Liver (tissue), 9 donors: Measurements from ENCODE around the gene KRT9. TPM values are rescaled to one million over a fixed set of nuclear protein-coding genes. Genes with fewer than 3 reads are reported as not detected.
"Not testable (repeated sequence)": the region's sequence is repeated elsewhere in the genome, so short reads cannot be mapped to it uniquely, and the experiment has no call there.

Experiments
- DNase-seq: peaks from one replicate; pipeline ENCODE4 v3.0.0-alpha.2; 2017; ENCODE audit warnings: low spot score
- H3K27ac ChIP-seq, 2 donors: one replicate each; pipeline ENCODE4 v1.7.0; 2013; ENCODE audit warnings: inconsistent platforms in 2 of 2, low read length in 2 of 2, control low read depth in 1 of 2, low read depth in 1 of 2, mild to moderate bottlenecking in 1 of 2
- H3K27me3 ChIP-seq, 4 donors: one replicate each; pipeline versions ENCODE4 v1.6.1 to v1.7.0; 2013; ENCODE audit warnings: low read length in 3 of 4, inconsistent platforms in 1 of 4, mild to moderate bottlenecking in 1 of 4, moderate library complexity in 1 of 4; ENCODE audit not compliant: control insufficient read depth in 4 of 4, insufficient read depth in 4 of 4
- H3K36me3 ChIP-seq, 4 donors: one replicate each; pipeline versions ENCODE4 v1.6.1 to v1.7.0; 2013; ENCODE audit warnings: low read length in 3 of 4, mild to moderate bottlenecking in 3 of 4, low read depth in 1 of 4, moderate library complexity in 1 of 4; ENCODE audit not compliant: control insufficient read depth in 4 of 4, insufficient read depth in 3 of 4
- H3K4me1 ChIP-seq, 4 donors: one replicate each; pipeline versions ENCODE4 v1.6.1 to v1.7.0; 2013; ENCODE audit warnings: low read length in 3 of 4, mild to moderate bottlenecking in 3 of 4, moderate library complexity in 1 of 4; ENCODE audit not compliant: control insufficient read depth in 4 of 4, insufficient read depth in 4 of 4
- H3K4me3 ChIP-seq, 3 donors: one replicate each; pipeline versions ENCODE4 v1.6.1 to v1.7.0; 2013; ENCODE audit warnings: low read length in 3 of 3, control low read depth in 1 of 3, low read depth in 1 of 3, mild to moderate bottlenecking in 1 of 3
- H3K9ac ChIP-seq, 2 donors: one replicate each; pipeline ENCODE4 v1.7.0; 2013; ENCODE audit warnings: low read length in 2 of 2, mild to moderate bottlenecking in 2 of 2, moderate library complexity in 2 of 2, control low read depth in 1 of 2, low read depth in 1 of 2
- H3K9me3 ChIP-seq, 4 donors: one replicate each; pipeline versions ENCODE4 v1.6.1 to v1.7.0; 2013; ENCODE audit warnings: low read length in 3 of 4; ENCODE audit not compliant: control insufficient read depth in 4 of 4
- EGR1 ChIP-seq, 2 donors: IDR thresholded peaks; 2 replicates each; pipeline ENCODE4 v1.6.1; 2016 to 2018; ENCODE audit warnings: antibody characterized with exemption in 2 of 2, low read depth in 2 of 2
- FOXA1 ChIP-seq: IDR thresholded peaks from 2 replicates; pipeline ENCODE4 v1.6.1; 2016; ENCODE audit warnings: antibody characterized with exemption
- FOXA2 ChIP-seq: IDR thresholded peaks from 2 replicates; pipeline ENCODE4 v1.6.1; 2016; ENCODE audit warnings: antibody characterized with exemption
- GABPA ChIP-seq, 2 donors: IDR thresholded peaks in 1 of 2; conservative IDR thresholded peaks in 1 of 2; 2 replicates each; pipeline ENCODE4 v1.6.1; 2016; ENCODE audit warnings: antibody characterized with exemption in 2 of 2, mild to moderate bottlenecking in 1 of 2, moderate library complexity in 1 of 2
- HNF4A ChIP-seq, 2 donors: conservative IDR thresholded peaks; 2 replicates each; pipeline ENCODE4 v1.6.1; 2016; ENCODE audit warnings: antibody characterized with exemption in 2 of 2, mild to moderate bottlenecking in 2 of 2
- HNF4G ChIP-seq: IDR thresholded peaks from 2 replicates; pipeline ENCODE4 v1.6.1; 2016; ENCODE audit warnings: antibody characterized with exemption
- JUND ChIP-seq, 2 donors: IDR thresholded peaks; 2 replicates each; pipeline ENCODE4 v1.6.1; 2016; ENCODE audit warnings: antibody characterized with exemption in 2 of 2
- NR2F2 ChIP-seq: IDR thresholded peaks from 2 replicates; pipeline ENCODE4 v1.6.1; 2016; ENCODE audit warnings: antibody characterized with exemption
- RAD21 ChIP-seq, 2 donors: IDR thresholded peaks; 2 replicates each; pipeline ENCODE4 v1.6.1; 2016; ENCODE audit warnings: antibody characterized with exemption in 2 of 2, mild to moderate bottlenecking in 2 of 2
- RXRA ChIP-seq, 2 donors: IDR thresholded peaks; 2 replicates each; pipeline ENCODE4 v1.6.1; 2017 to 2018; ENCODE audit warnings: antibody characterized with exemption in 2 of 2, mild to moderate bottlenecking in 1 of 2
- SP1 ChIP-seq: IDR thresholded peaks from 2 replicates; pipeline ENCODE4 v1.6.1; 2018; ENCODE audit warnings: antibody characterized with exemption, mild to moderate bottlenecking
- TAF1 ChIP-seq: conservative IDR thresholded peaks from 2 replicates; pipeline ENCODE4 v1.6.1; 2016; ENCODE audit warnings: antibody characterized with exemption, mild to moderate bottlenecking
- YY1 ChIP-seq: IDR thresholded peaks from 2 replicates; pipeline ENCODE4 v1.6.1; 2016; ENCODE audit warnings: antibody characterized with exemption, mild to moderate bottlenecking
- WGBS: extraction: QIAGEN DNeasy Blood & Tissue Kit; methylation state at CpG from one replicate; pipeline ENCODE4 v1.1.7; 2013; 5-methylcytosine and 5-hydroxymethylcytosine counted together
- polyA plus RNA-seq, 2 donors: library from polyadenylated mRNA; stranded (reverse) in 1 of 2; unstranded in 1 of 2; fragments of 200-250 nt in 1 of 2; fragments of >200 nt in 1 of 2; fragmentation: Nextera tagmentation in 1 of 2; extraction: Ambion mirVana in 1 of 2; gene quantifications; one replicate each; pipeline versions ENCODE4 v1.2.1 to v1.2.3, GENCODE V29; 2013 to 2015
- total RNA-seq, 2 donors: library from RNA; depleted of rRNA; stranded (reverse); fragments of >200 nt; gene quantifications; one replicate each; pipeline ENCODE4 v1.2.3, GENCODE V29; 2014
- TF ChIP-seq, protein P1 (sequence below): IDR thresholded peaks from 2 replicates; pipeline ENCODE4 v1.6.1; 2016; ENCODE audit warnings: antibody characterized with exemption, mild to moderate bottlenecking
- TF ChIP-seq, protein P2 (sequence below): IDR thresholded peaks from 2 replicates; pipeline ENCODE4 v1.6.1; 2016; ENCODE audit warnings: antibody characterized with exemption
- TF ChIP-seq, protein P3 (sequence below): fragments of 150-350 bp; IDR thresholded peaks from 2 replicates; pipeline ENCODE4 v1.5.1; 2017; ENCODE audit warnings: improper control_type of control experiment, low read depth, low read length; ENCODE audit not compliant: missing input control
- TF ChIP-seq, protein P4 (sequence below): IDR thresholded peaks from 2 replicates; pipeline ENCODE4 v1.6.1; 2016; ENCODE audit warnings: antibody characterized with exemption
- TF ChIP-seq, protein P5 (sequence below): IDR thresholded peaks from 2 replicates; pipeline ENCODE4 v1.6.1; 2016; ENCODE audit warnings: antibody characterized with exemption
- donor health status: healthy.
- donor health status: healthy.
- donor health status: healthy.
- donor health status: healthy.
- donor health status: healthy.

The KRT9 gene
- total and polyA plus RNA-seq, 4 donors: not detected

DNA sequence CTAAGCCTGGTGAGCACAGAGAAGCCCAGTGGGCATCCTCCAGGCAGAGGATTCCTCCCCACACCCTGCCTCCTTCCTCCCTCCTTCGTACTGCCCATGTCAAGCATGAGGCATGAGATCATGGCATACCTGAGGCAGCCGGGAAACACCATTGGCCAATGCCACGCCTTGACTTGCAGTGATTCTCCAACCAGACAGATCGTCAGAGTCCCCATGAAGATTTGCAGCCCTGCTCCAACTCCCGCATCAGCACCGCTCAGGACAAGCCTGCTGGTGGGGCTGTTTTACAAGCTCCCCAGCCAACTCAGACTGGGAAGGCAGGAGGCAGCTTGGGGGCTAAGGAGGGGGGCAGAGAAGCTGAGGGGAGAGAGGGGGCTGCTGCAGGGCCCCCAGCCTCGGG lies 43.6 kb upstream of the KRT9 start (continued):
- TF ChIP-seq, protein P1, sequence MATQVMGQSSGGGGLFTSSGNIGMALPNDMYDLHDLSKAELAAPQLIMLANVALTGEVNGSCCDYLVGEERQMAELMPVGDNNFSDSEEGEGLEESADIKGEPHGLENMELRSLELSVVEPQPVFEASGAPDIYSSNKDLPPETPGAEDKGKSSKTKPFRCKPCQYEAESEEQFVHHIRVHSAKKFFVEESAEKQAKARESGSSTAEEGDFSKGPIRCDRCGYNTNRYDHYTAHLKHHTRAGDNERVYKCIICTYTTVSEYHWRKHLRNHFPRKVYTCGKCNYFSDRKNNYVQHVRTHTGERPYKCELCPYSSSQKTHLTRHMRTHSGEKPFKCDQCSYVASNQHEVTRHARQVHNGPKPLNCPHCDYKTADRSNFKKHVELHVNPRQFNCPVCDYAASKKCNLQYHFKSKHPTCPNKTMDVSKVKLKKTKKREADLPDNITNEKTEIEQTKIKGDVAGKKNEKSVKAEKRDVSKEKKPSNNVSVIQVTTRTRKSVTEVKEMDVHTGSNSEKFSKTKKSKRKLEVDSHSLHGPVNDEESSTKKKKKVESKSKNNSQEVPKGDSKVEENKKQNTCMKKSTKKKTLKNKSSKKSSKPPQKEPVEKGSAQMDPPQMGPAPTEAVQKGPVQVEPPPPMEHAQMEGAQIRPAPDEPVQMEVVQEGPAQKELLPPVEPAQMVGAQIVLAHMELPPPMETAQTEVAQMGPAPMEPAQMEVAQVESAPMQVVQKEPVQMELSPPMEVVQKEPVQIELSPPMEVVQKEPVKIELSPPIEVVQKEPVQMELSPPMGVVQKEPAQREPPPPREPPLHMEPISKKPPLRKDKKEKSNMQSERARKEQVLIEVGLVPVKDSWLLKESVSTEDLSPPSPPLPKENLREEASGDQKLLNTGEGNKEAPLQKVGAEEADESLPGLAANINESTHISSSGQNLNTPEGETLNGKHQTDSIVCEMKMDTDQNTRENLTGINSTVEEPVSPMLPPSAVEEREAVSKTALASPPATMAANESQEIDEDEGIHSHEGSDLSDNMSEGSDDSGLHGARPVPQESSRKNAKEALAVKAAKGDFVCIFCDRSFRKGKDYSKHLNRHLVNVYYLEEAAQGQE: no peak

DNA sequence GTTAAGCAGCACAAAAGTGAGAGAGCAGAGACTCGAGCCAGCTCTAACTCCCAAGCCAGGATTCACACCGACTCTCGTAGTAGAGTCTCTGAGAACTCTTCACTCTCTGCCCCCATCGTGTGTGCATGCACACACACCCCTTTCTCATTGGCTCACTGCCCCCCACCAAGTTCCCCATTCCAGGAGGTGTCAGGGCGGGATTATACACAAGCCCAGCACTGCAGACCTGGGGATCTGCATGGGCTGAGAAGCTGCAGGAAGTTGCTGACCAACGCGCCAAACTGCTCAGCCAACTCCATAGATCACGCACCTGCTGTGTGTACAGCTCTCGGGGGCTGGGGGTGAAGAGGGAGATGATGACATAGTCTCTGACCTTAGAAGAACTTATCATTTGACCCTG lies 42.9 kb upstream of the KRT9 start:
- H3K27ac ChIP-seq, H3K9me3 ChIP-seq, H3K27me3 ChIP-seq, H3K36me3 ChIP-seq, H3K9ac ChIP-seq, H3K4me3 ChIP-seq, H3K4me1 ChIP-seq, DNase-seq: not testable (repeated sequence)
- WGBS: 49% methylated on average over 9 of the region's 9 CpGs

DNA sequence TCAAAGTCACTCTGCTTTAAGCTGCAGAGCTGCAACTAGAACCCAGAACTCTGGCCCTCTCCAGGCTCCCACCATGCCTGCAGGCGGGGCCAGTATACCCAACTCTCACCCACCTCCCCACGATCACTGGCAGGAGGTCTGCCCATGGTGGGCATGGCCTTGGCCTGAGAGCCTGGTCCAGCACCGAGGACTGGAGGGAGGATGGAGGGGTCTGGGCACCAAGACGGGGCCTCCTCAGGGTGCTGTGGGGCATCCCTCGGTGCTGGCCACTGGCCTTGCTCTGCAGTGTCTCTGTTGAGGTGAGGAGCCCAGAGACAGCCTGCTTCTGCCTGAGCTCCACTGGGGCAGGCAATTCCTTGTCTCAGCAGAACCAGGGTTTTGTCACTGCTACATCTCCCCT lies 42.2 kb upstream of the KRT9 start:
- no peak for DNase-seq
- H3K27me3 ChIP-seq: no peaks in the 10 kb centered on the region

More for the DNA sequence above, 42.2 kb upstream of the KRT9 start:
- H3K27ac ChIP-seq: no peak overlapping the region
- TF ChIP-seq FOXA1 (no peak), HNF4G (no peak), GABPA (IDR thresholded peaks at IDR 0.05 in 1 of 2, conservative IDR thresholded peaks at IDR 0.05 in 1 of 2) (no peak), RAD21 (IDR thresholded peaks at IDR 0.05) (no peak), TAF1 (no peak), YY1 (no peak), JUND (IDR thresholded peaks at IDR 0.05) (no peak), HNF4A (conservative IDR thresholded peaks at IDR 0.05) (no peak), FOXA2 (no peak), NR2F2 (no peak), RXRA (IDR thresholded peaks at IDR 0.05) (no peak), EGR1 (IDR thresholded peaks at IDR 0.05; ENCODE audit: low read depth in 2 of 2) (no peak), SP1 (no peak)
- TF ChIP-seq, protein P2, sequence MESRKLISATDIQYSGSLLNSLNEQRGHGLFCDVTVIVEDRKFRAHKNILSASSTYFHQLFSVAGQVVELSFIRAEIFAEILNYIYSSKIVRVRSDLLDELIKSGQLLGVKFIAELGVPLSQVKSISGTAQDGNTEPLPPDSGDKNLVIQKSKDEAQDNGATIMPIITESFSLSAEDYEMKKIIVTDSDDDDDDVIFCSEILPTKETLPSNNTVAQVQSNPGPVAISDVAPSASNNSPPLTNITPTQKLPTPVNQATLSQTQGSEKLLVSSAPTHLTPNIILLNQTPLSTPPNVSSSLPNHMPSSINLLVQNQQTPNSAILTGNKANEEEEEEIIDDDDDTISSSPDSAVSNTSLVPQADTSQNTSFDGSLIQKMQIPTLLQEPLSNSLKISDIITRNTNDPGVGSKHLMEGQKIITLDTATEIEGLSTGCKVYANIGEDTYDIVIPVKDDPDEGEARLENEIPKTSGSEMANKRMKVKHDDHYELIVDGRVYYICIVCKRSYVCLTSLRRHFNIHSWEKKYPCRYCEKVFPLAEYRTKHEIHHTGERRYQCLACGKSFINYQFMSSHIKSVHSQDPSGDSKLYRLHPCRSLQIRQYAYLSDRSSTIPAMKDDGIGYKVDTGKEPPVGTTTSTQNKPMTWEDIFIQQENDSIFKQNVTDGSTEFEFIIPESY: no peak
- TF ChIP-seq, protein P3, sequence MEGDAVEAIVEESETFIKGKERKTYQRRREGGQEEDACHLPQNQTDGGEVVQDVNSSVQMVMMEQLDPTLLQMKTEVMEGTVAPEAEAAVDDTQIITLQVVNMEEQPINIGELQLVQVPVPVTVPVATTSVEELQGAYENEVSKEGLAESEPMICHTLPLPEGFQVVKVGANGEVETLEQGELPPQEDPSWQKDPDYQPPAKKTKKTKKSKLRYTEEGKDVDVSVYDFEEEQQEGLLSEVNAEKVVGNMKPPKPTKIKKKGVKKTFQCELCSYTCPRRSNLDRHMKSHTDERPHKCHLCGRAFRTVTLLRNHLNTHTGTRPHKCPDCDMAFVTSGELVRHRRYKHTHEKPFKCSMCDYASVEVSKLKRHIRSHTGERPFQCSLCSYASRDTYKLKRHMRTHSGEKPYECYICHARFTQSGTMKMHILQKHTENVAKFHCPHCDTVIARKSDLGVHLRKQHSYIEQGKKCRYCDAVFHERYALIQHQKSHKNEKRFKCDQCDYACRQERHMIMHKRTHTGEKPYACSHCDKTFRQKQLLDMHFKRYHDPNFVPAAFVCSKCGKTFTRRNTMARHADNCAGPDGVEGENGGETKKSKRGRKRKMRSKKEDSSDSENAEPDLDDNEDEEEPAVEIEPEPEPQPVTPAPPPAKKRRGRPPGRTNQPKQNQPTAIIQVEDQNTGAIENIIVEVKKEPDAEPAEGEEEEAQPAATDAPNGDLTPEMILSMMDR: no peak
- TF ChIP-seq, protein P4, sequence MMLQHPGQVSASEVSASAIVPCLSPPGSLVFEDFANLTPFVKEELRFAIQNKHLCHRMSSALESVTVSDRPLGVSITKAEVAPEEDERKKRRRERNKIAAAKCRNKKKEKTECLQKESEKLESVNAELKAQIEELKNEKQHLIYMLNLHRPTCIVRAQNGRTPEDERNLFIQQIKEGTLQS: no peak
- TF ChIP-seq, protein P1: no peak
- TF ChIP-seq, protein P5, sequence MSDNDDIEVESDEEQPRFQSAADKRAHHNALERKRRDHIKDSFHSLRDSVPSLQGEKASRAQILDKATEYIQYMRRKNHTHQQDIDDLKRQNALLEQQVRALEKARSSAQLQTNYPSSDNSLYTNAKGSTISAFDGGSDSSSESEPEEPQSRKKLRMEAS: no peak
- H3K36me3 ChIP-seq: no peaks in the 10 kb centered on the region
- no peaks in the 10 kb centered on the region for H3K9me3 ChIP-seq
- WGBS: 91% methylated on average over 5 of the region's 5 CpGs
- no peak overlapping the region for H3K4me3 ChIP-seq
- no peaks in the 10 kb centered on the region for H3K4me1 ChIP-seq
- no peak overlapping the region for H3K9ac ChIP-seq
